HAP-1 (cell line): Measurements from ENCODE around the gene TMOD3.
A peak's percentile ranks its signal among the peaks of the same experiment; 100 is the strongest.
"Not testable (repeated sequence)": the region's sequence is repeated elsewhere in the genome, so short reads cannot be mapped to it uniquely, and the experiment has no call there.

Source experiments
- DNase-seq, 2 experiments: peaks; one replicate each; pipeline ENCODE4 v3.0.0-alpha.2; 2016 to 2020; ENCODE audit warnings: low spot score in 2 of 2
- H3K27me3 ChIP-seq: fragments of 250-450 bp; sonication (Bioruptor Pico); 2 replicates; pipeline ENCODE4 v1.5.1; 2020; ENCODE audit warnings: low read depth, mild to moderate bottlenecking, moderate library complexity
- H3K36me3 ChIP-seq: fragments of 250-450 bp; sonication (Bioruptor Pico); replicated peaks from 2 replicates; pipeline ENCODE4 v1.5.1; 2020; ENCODE audit warnings: mild to moderate bottlenecking
- H3K4me1 ChIP-seq: fragments of 250-450 bp; sonication (Bioruptor Pico); 2 replicates; pipeline ENCODE4 v1.5.1; 2020; ENCODE audit warnings: mild to moderate bottlenecking
- H3K4me3 ChIP-seq: fragments of 250-450 bp; sonication (Bioruptor Pico); 2 replicates; pipeline ENCODE4 v1.5.1; 2020; ENCODE audit warnings: mild to moderate bottlenecking, moderate library complexity
- H3K9me3 ChIP-seq: fragments of 250-450 bp; sonication (Bioruptor Pico); 2 replicates; pipeline ENCODE4 v1.5.1; 2020; ENCODE audit warnings: mild to moderate bottlenecking, moderate library complexity
- in situ Hi-C: fragments of 300-500 bp; cut with MboI; formaldehyde crosslinking; loops from 3 replicates; pipeline ENCODE4 v1.14.3; 2020; ENCODE audit warnings: low sequenced_read_pairs, inconsistent platforms, mixed read lengths

TMOD3 gene

GRCh38 chr15:51884517-51885236 lies 55.2 kb downstream of the TMOD3 start:
- Histone ChIP-seq H3K27me3 (no peaks in the 10 kb centered on the region), H3K4me1 (no peaks in the 10 kb centered on the region; the same call in 1 of the 2 replicates), H3K9me3 (no peaks in the 10 kb centered on the region), H3K36me3 (no peaks in the 10 kb centered on the region; the same call in 1 of the 2 replicates), H3K4me3 (no peak overlapping the region)
- no peak for DNase-seq
- in situ Hi-C loops: no loop called here

GRCh38 chr15:51885758-51886157 lies 56.3 kb downstream of the TMOD3 start:
- in situ Hi-C loops, H3K36me3 ChIP-seq, H3K9me3 ChIP-seq, DNase-seq, H3K4me1 ChIP-seq, H3K27me3 ChIP-seq, H3K4me3 ChIP-seq: not testable (repeated sequence)

GRCh38 chr15:51887887-51888592 lies 58.6 kb downstream of the TMOD3 start:
- in situ Hi-C loops: no loop called here
- H3K4me3 ChIP-seq: no peak overlapping the region
- no peaks in the 10 kb centered on the region for H3K9me3 ChIP-seq
- H3K27me3 ChIP-seq: no peaks in the 10 kb centered on the region
- no peak for DNase-seq
- H3K36me3 ChIP-seq: no peaks in the 10 kb centered on the region; the same call in 1 of the 2 replicates
- no peaks in the 10 kb centered on the region; the same call in 1 of the 2 replicates for H3K4me1 ChIP-seq

- no peak overlapping the region for H3K4me3 ChIP-seq
- H3K9me3 ChIP-seq: no peaks in the 10 kb centered on the region
- in situ Hi-C loops: no loop called here
- no peaks in the 10 kb centered on the region; the same call in 1 of the 2 replicates for H3K4me1 ChIP-seq
- DNase-seq: peak in 1 of 2 experiments; percentile 37
- H3K36me3 ChIP-seq: no peaks in the 10 kb centered on the region; the same call in 1 of the 2 replicates
- no peaks in the 10 kb centered on the region for H3K27me3 ChIP-seq
Measured at GRCh38 chr15:51888593-51889195, 59.2 kb downstream of the TMOD3 start.

- Histone ChIP-seq H3K36me3 (peaks cover 1% of the 10 kb centered on the region; the same call in 1 of the 2 replicates), H3K4me3 (no peak overlapping the region), H3K9me3 (no peaks in the 10 kb centered on the region), H3K27me3 (no peaks in the 10 kb centered on the region), H3K4me1 (no peaks in the 10 kb centered on the region)
- in situ Hi-C loops: no loop called here
- no peak for DNase-seq
Measured at GRCh38 chr15:51889486-51889885, 60.0 kb downstream of the TMOD3 start.

GRCh38 chr15:51904421-51904820 lies 75.0 kb downstream of the TMOD3 start:
- in situ Hi-C loops: loop anchor here (25.0 kb wide), 1 partner anchor 267 kb away; no protein-coding TSS in a partner anchor
- H3K36me3 ChIP-seq: peaks cover 35% of the 10 kb centered on the region
- peaks cover 16% of the 10 kb centered on the region for H3K4me1 ChIP-seq
- no peaks in the 10 kb centered on the region for H3K9me3 ChIP-seq
- no peaks in the 10 kb centered on the region for H3K27me3 ChIP-seq
- no peak for DNase-seq
- no peak overlapping the region for H3K4me3 ChIP-seq

- DNase-seq: peak in 1 of 2 experiments; percentile 59
- in situ Hi-C loops: loop anchor here (25.0 kb wide), 1 partner anchor 268 kb away; no protein-coding TSS in a partner anchor
- no peaks in the 10 kb centered on the region for H3K27me3 ChIP-seq
- no peaks in the 10 kb centered on the region for H3K9me3 ChIP-seq
- H3K4me3 ChIP-seq: no peak overlapping the region
- H3K4me1 ChIP-seq: peaks cover 16% of the 10 kb centered on the region
- H3K36me3 ChIP-seq: peaks cover 31% of the 10 kb centered on the region
Measured at GRCh38 chr15:51904931-51905330, 75.5 kb downstream of the TMOD3 start.

- no peaks in the 10 kb centered on the region for H3K9me3 ChIP-seq
- no peak for DNase-seq
- H3K4me3 ChIP-seq: no peak overlapping the region
- H3K4me1 ChIP-seq: peaks cover 16% of the 10 kb centered on the region
- in situ Hi-C loops: loop anchor here (25.0 kb wide), 1 partner anchor 270 kb away; no protein-coding TSS in a partner anchor
- H3K27me3 ChIP-seq: no peaks in the 10 kb centered on the region
- peaks cover 15% of the 10 kb centered on the region; the same call in 1 of the 2 replicates for H3K36me3 ChIP-seq
Measured at GRCh38 chr15:51907136-51907862, 77.8 kb downstream of the TMOD3 start.

- DNase-seq: no peak
- H3K9me3 ChIP-seq: no peaks in the 10 kb centered on the region
- H3K4me3 ChIP-seq: no peak overlapping the region
- in situ Hi-C loops: loop anchor here (25.0 kb wide), 1 partner anchor 271 kb away; no protein-coding TSS in a partner anchor
- H3K36me3 ChIP-seq: peaks cover 9% of the 10 kb centered on the region; the same call in 1 of the 2 replicates
- H3K27me3 ChIP-seq: no peaks in the 10 kb centered on the region
- H3K4me1 ChIP-seq: peaks cover 16% of the 10 kb centered on the region
Measured at GRCh38 chr15:51908316-51908715, 78.9 kb downstream of the TMOD3 start.

GRCh38 chr15:51909584-51909983 lies 80.1 kb downstream of the TMOD3 start:
- H3K27me3 ChIP-seq: no peaks in the 10 kb centered on the region
- no peak for DNase-seq
- H3K4me3 ChIP-seq: no peak overlapping the region
- in situ Hi-C loops: loop anchor here (25.0 kb wide), 1 partner anchor 272 kb away; no protein-coding TSS in a partner anchor
- no peaks in the 10 kb centered on the region for H3K36me3 ChIP-seq
- H3K9me3 ChIP-seq: no peaks in the 10 kb centered on the region
- H3K4me1 ChIP-seq: peaks cover 6% of the 10 kb centered on the region

- Histone ChIP-seq H3K4me1 (no peaks in the 10 kb centered on the region), H3K36me3 (peaks cover 4% of the 10 kb centered on the region; the same call in 1 of the 2 replicates), H3K27me3 (no peaks in the 10 kb centered on the region), H3K9me3 (no peaks in the 10 kb centered on the region), H3K4me3 (no peak overlapping the region)
- in situ Hi-C loops: loop anchor here (25.0 kb wide), 1 partner anchor 275 kb away; no protein-coding TSS in a partner anchor
- no peak for DNase-seq
Measured at GRCh38 chr15:51912528-51912927, 83.1 kb downstream of the TMOD3 start.

GRCh38 chr15:51917493-51917892 lies 88.0 kb downstream of the TMOD3 start:
- no peak overlapping the region for H3K4me3 ChIP-seq
- in situ Hi-C loops: loop anchor here (25.0 kb wide), 1 partner anchor 280 kb away; no protein-coding TSS in a partner anchor
- peak; percentile 19 to 47 for DNase-seq
- peaks cover 17% of the 10 kb centered on the region for H3K36me3 ChIP-seq
- no peaks in the 10 kb centered on the region for H3K9me3 ChIP-seq
- H3K4me1 ChIP-seq: no peaks in the 10 kb centered on the region
- H3K27me3 ChIP-seq: no peaks in the 10 kb centered on the region
